Measurements from ENCODE around the gene S100B. TPM values are rescaled to one million over a fixed set of nuclear protein-coding genes. Genes with fewer than 3 reads are reported as not detected.

The S100B gene
- total and polyA plus RNA-seq, 2 of the 13 experiments (the other 11 are each of a cell fraction or from before 2014, with no cell fraction given) = not detected

GRCh38 chr21:46635324-46636180 lies 30.7 kb upstream of the S100B start, which contains the start of gene PRMT2 (continued):
- no peak for TF ChIP-seq FOXO4 (CRISPR knock-in tag; conservative IDR thresholded peaks at IDR 0.05)
- TF ChIP-seq SMAD9 (CRISPR knock-in tag; IDR thresholded peaks at IDR 0.05) = no peak
- TF ChIP-seq HMGA1 (CRISPR knock-in tag; conservative IDR thresholded peaks at IDR 0.05) = no peak
- peak; percentile 29; the same call in 1 of the 2 replicates for TF ChIP-seq ARNT2 (CRISPR knock-in tag; IDR thresholded peaks at IDR 0.05; ENCODE audit: low read depth)
- no peak for TF ChIP-seq FOXK2 (IDR thresholded peaks at IDR 0.05)
- TF ChIP-seq TFAP4 (IDR thresholded peaks at IDR 0.05; ENCODE audit: borderline replicate concordance, low read depth) = no peak; the same call in 1 of the 2 replicates
- no peak for TF ChIP-seq PBX3 (CRISPR knock-in tag; IDR thresholded peaks at IDR 0.05; ENCODE audit: borderline replicate concordance)
- peak; percentile 10; the same call in 1 of the 2 replicates for TF ChIP-seq STAG1 (CRISPR knock-in tag; IDR thresholded peaks at IDR 0.05)
- TF ChIP-seq ZNF232 (CRISPR knock-in tag; IDR thresholded peaks at IDR 0.05; ENCODE audit: borderline replicate concordance) = peak; percentile 21; the same call in 1 of the 2 replicates
- peak; percentile 97 for TF ChIP-seq NRL (CRISPR knock-in tag; IDR thresholded peaks at IDR 0.05; ENCODE audit: borderline replicate concordance)
- 0 out of 2 replicates have a peak, but pooled peaks have one; percentile 75 for TF ChIP-seq HBP1 (CRISPR knock-in tag; IDR thresholded peaks at IDR 0.05; ENCODE audit: low read depth)
- TF ChIP-seq E2F2 (CRISPR knock-in tag; IDR thresholded peaks at IDR 0.05; ENCODE audit: borderline replicate concordance) = no peak
- TF ChIP-seq, protein P1, sequence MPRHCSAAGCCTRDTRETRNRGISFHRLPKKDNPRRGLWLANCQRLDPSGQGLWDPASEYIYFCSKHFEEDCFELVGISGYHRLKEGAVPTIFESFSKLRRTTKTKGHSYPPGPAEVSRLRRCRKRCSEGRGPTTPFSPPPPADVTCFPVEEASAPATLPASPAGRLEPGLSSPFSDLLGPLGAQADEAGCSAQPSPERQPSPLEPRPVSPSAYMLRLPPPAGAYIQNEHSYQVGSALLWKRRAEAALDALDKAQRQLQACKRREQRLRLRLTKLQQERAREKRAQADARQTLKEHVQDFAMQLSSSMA (CRISPR knock-in tag; IDR thresholded peaks at IDR 0.05) = peak; percentile 58; the same call in 1 of the 2 replicates
- no peak for TF ChIP-seq ZNF354B (CRISPR knock-in tag; IDR thresholded peaks at IDR 0.05)
- no peak; the same call in 1 of the 2 replicates for TF ChIP-seq SIX1 (CRISPR knock-in tag; IDR thresholded peaks at IDR 0.05; ENCODE audit: borderline replicate concordance)
- TF ChIP-seq KAT8 (CRISPR knock-in tag; IDR thresholded peaks at IDR 0.05) = no peak; the same call in none of the 2 replicates
- TF ChIP-seq BORCS8-MEF2B (CRISPR knock-in tag; IDR thresholded peaks at IDR 0.05) = peak; percentile 39; the same call in 1 of the 2 replicates
- TF ChIP-seq ZNF709 (CRISPR knock-in tag; IDR thresholded peaks at IDR 0.05) = peak; percentile 59; the same call in 1 of the 2 replicates
- no peak for TF ChIP-seq RFX1 (IDR thresholded peaks at IDR 0.05)
- TF ChIP-seq, protein P2, sequence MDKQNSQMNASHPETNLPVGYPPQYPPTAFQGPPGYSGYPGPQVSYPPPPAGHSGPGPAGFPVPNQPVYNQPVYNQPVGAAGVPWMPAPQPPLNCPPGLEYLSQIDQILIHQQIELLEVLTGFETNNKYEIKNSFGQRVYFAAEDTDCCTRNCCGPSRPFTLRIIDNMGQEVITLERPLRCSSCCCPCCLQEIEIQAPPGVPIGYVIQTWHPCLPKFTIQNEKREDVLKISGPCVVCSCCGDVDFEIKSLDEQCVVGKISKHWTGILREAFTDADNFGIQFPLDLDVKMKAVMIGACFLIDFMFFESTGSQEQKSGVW (CRISPR knock-in tag; IDR thresholded peaks at IDR 0.05; ENCODE audit: borderline replicate concordance) = no peak
- TF ChIP-seq NFIB (CRISPR knock-in tag; IDR thresholded peaks at IDR 0.05; ENCODE audit: borderline replicate concordance) = no peak

Data from HepG2 (cell line).